Suppressor macrophage treated with lipopolysaccharide for 4 hours (primary cell): ENCODE measurements around the gene SLC48A1.

Source experiments
- DNase-seq: peaks from one replicate; pipeline ENCODE4 v3.0.0-alpha.2; 2020

The SLC48A1 gene

DNA sequence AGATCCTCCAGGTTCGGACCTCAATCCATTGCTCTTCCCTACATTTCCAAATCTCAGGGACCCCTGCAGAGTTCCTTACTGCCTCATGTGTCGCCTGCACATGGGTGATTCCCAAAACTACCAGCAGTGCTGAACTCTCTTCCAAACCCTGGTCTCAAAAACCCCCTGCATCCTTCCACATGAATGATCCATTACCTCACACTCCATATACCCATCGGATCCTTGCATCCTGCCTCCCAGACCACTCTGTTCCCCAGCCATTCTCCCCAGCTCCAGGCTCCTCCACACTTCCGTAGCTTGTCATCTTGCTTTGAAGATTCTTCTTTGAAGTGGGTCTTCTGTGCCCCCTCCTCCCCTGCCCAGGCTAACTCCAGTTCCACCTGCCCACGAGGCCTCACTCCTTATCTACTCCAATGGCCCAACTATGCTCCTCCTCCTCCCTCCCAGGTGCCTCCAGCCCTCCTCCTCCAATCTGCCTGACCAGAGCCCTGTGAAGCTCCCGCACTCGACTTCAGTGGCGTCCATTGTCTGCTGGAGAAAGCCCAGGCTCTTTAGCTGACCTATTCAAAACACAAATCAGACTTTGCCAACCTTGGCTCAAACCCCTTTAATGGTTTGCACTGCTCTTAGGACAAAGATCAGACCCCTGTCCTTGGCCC is 28.1 kb upstream of the SLC48A1 start:
- no peak for DNase-seq

DNA sequence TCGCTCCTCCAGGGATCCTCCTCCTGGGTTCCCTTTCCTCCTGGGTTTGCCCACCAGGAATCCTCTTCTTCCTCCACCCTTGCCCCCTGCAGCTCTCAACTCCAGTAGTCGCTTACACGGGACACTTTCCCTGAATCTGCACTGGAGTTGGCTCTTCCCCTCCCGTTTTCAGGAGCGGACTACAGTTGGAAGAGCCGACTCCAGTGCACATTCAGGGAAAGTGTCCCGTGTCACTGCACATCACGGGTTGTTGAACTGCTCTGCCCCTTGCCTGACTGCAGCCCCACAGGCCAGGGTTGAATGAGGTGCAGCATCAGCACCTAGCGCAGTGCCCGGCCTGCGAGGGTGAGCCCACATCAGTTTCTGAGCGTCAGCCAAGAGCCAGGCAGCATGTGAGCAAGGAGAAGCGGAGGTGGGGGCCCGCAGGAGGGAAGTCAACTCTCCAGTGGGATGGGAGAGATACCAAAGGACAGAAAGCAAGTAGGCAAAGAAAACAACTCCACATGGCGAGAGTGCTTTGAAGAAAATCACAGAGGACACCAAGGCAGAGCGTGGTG is 27.5 kb upstream of the SLC48A1 start:
- DNase-seq = no peak

DNA sequence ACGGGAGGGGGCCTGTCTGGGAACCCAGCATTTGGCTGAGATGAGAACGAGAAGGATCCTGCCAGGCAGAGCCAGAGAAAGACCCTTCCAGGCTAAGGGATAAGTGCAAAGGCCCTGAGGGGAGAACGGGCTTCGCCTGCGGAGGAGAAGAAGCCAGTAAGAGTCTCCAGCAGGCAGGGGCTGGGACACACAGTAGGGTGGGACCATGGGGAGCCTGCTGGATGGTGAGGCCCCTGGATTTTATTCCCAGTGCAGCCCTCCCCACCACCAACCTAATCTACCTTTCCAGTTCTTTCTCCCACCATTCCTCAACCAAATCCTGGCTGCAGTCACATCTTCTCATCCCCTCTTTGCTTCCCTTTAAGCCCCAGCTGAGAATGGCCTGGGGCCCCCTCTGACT is 27.0 kb upstream of the SLC48A1 start:
- no peak for DNase-seq

DNA sequence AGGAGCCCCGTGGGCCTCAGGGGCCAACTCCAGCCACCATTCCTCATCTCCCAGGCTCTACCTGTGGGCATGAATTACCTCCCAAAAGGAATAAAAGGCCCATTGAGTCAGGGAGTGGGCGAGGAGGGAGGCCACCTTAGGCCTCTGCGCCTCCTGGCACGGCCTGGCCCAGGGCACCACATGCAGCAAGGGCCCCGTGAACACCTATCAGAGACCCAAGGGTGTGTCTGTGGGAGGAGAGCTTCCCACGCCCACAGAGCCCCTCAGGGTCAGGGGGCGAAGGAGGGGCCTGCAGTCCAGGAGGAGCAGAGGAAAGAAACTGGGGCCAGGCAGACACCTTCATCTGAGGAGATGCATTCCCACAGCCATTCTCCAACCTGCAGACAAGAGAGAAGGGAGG is 26.5 kb upstream of the SLC48A1 start:
- DNase-seq = no peak

DNA sequence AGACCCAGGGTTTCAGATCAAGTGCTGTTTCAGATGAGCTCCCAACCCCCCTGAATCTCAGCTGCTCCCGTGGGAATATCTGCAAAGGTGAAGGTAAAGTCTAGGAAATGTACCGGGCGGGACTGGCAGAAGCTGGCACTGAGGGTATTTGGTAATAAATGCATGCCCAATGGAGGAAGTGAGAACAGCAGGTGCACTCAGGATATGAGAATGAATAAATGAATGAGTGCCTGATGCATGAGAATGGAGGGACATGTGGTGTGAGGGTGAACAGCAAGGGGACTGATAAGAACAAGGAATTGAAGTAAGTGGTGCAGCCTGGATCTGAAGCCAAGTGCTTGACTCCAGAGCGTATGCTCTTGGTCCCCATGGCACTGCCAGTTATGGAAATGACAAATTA is 25.9 kb upstream of the SLC48A1 start:
- no peak for DNase-seq

DNA sequence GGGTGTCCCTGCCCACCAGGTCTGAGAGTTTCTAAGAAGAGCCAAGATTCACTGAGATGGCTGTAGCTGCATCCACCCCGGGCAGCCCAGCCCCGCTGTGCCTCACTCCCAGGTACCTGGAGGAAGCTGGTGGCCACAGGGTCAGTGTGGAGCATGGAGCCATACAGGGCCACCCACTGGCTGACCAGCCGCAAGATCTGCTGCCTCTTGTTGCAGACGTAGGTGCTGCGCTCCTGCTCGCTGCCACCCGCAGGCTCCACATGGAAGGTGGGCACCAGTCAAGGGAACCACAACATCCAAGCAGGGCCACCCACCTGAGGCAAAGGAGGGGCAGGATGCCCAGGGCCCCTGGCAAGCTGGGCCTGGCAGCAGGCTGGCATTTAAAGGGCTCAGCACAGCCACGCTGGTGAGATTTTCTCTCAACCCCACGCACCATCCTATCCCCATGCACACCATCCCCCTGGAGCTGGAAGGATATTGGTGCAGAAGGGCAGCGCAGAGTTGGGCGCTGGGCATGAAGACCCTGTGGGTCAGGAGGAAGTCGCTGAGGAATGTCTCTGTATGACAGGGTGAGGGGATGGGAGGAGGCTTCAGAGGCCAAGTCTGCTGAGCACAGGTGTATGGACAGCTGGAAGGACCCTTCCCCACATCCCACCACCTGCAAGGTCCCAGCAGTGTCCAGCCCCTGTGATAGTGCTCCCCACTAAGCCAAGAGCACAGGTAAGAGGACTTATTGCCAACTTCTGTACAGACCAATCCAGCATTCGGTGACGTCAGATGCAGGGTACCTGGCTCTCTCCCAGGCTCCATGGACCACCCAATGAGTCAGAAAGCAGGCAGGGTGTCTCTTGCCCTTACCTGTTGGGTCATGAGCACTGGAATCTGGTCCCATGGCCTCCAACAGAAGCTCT is 25.2 kb upstream of the SLC48A1 start:
- no peak for DNase-seq

DNA sequence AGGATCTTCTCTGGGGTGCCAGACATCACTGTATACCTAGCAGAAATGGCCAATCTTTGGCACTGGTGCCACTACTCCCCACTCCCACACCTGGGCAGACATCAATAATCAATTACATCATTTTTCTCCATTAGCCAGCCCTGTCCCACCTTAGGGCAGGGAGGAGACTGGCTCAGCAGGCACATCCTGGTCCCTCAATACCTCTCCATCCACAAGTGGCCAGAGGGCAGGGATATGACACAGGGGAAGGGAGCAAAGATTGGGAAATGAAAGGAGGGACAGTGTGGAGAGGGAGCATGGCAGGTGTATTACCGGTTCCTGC is 24.6 kb upstream of the SLC48A1 start:
- DNase-seq = no peak

DNA sequence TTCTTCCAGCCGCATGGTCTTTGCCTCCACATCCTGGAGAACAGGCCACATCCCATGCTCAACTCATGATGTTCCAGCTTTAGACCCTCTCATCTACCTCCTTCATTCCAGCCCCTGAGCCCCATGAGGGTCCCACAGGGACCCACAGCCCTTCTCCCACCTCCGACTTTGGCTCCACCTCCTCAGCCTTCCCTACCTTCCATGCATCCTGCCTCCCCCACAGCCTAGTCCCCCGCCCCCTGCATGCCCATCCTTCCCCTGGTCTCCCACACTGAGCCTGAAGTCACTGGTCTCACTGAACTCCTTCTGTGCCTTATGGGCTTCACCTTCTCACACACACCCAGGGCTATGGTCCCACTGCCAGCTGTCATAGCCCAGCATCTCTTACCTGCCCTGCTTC is 24.1 kb upstream of the SLC48A1 start:
- DNase-seq = no peak

DNA sequence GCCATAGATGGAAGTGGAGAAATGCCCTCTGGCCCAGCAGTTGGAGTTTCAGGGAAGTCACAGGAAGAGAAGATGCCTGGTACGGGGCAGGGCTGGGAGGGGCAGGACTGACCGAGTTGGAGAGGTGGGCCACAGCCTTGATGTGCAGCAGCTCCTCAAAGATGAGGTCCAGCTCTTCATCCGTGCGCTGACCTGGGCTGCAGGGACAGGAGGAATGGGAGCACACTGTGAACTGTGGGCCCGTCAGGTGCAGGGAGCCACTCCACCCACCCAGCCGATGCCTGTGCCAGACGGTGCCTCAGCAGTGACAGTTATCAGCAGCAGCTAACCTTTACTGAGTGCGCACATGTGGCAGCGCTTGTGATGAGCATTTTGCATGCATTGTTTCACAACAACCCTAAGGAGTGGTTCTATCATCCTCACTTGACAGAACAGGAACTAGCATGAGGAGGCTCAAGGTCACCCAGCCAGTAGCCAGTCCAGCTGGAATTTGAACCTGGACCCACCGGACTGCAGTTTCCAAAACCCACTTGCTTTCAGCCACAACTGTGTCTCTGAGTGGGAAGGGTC is 22.7 kb upstream of the SLC48A1 start:
- DNase-seq = peak; percentile 79

DNA sequence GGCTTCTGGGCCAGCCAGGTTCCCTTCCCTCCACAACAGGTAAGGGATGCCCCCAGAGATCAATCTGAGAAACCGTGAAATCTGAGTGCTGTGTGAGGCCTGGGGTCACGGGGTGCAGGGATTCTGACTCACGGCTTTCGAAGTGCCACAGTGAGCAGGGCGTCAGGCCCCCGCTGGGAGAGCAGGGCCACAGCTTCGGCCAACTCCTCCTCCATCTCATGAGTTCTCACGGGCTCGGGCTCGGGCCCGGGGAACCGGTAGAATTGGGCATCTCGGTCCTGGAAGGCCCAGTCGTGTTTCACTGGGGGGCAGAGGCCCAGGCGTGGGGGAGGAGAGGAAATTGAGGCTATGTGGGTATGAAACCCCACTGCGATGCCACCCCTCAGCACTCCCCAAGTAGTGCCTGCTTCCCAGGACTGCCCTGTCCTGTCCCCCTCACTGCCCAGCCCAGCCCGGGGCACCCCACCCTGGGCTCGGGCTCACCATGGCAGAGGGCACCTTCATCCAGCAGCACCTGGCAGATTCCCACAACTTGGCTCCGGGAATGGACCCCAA is 22.0 kb upstream of the SLC48A1 start:
- DNase-seq = no peak

DNA sequence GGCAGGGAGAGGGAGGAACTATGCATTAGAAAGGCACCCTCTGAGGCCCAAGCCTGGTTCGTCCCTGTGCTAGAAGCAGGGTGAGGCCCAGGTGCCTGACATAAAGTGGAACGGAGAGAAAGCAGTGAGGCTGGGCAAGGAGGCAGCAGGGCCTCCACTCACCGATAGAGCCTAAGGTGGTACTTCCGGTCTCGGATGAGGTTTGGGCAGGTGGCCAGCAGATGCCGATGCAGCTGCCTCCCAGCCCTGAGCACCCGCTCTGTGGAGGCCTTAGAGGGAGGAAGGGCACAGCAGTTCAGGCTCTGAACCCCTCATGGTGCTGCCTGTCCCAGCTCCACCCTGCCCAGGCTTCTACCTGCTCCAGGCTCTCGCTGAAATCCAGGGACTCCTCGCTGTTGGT is 21.5 kb upstream of the SLC48A1 start:
- no peak for DNase-seq

DNA sequence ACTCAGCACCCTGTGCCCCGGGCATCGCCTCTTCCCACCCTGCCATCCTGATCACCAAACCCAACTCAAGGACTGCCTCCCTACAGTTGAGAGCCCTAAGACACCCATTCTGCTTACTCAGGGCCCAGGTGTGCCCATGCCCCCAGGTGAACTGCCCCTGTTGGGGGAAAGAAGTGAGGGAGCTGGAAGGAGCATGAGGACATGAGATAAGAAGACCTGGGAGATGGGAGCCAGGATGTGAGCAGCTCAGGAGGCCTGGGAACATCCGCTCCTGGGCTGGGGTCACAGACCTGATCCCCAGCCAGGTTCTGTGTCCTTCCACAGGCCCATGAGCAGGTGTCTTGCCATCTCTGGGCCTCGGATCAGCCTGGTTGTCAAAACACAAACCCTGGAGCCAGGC is 20.9 kb upstream of the SLC48A1 start:
- no peak for DNase-seq

DNA sequence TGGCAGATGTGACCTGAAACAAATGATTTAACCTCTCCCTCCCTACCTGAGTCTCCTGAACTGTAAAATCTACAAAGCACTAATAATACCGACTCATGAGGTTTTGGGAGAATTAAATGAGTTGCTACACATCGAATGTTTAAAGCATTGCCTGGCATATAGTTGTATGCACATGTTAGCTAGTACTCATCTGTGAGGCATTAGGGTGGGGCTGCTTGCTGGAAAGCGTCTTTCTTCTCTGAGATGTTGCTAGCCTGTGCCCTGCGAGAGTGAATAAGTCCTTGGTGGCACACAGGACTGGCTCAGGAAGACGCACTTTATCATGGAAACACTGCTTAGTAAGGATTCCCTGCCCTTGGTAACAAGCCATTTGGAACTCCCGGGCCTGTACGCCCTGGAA is 20.5 kb upstream of the SLC48A1 start:
- no peak for DNase-seq

DNA sequence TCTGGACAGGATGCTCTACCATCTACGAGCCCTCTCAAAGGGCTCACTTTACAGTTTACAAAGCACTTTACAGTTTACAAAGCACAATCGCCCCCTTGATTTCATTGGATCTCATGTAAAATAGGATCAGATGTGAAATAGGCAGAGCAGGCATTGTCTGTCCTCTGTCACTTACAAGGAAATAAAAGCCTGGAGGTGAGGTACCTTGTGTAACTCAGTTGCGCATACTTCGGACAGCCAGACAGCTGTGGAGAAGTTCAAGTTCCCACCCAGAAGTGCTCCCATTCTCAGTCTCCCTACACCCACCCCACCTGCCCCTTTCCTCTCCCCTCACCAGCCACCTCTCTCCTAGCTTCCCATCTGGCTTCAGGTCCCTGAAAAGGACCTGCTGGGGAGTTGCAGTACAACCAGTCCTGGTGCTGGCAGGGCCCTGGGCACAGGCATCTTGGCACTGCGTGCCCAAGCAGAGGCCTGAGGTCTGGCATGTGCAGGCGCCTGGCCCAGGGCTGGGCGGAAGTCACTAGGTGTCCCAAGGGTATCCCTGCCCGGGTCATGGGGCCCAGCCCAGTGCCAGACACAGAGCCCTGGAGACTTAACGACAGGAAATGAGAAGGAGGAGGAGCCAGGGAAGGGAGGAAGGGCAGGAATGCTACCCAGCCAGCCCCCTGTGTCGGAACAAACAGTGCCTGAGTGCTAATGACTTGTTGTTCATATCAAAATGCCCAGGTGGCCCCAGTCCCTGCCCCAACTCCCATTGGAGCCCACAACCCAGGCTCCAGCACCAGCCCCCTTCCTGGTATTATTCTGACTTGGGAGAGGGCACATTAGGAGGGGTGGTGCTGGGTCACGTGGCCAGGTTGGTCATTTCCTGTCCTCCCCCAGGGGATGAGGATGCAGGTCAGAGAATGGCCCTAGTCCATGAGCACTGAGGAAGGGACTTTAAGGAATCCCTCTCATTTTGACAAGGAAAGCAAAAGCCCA is 19.7 kb upstream of the SLC48A1 start:
- DNase-seq = no peak

DNA sequence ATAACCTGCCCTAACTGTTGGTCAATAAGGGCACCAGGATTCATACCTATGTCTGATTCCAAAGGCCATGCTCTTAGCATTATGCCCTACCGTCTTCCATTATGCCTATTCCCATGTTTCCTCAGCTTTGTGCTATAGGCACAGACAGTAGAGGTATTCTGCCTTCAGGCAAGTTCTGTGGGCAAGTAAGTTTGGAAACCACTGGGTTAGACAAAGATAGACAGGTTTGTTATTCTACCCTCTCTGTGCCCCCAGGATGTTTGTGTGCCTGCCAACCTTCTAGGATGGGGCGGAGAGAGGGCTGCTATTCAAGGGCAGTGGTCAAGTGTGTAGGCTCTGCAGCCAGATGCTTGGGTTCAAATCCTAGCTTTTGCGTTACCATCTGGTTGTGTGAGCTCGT is 18.9 kb upstream of the SLC48A1 start:
- no peak for DNase-seq

DNA sequence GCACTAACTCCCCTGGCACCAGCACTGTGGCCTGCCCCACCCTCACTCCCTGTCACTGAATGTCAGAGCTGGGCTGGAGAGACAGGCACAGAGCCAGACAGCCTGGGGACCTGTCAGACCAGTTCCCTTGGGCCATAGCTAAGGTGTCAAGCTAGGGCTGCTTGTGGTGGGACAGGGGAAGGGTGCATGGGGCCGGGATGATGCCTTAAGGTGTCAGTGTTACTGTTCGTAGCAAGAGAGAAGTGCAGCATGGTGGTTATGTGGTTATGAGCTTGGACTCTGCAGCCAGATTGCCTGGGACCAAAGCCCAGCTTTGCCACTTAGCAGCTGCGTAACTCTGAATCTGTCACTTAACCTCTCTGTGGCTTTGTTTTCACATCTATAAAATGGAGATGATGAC is 18.2 kb upstream of the SLC48A1 start:
- no peak for DNase-seq

DNA sequence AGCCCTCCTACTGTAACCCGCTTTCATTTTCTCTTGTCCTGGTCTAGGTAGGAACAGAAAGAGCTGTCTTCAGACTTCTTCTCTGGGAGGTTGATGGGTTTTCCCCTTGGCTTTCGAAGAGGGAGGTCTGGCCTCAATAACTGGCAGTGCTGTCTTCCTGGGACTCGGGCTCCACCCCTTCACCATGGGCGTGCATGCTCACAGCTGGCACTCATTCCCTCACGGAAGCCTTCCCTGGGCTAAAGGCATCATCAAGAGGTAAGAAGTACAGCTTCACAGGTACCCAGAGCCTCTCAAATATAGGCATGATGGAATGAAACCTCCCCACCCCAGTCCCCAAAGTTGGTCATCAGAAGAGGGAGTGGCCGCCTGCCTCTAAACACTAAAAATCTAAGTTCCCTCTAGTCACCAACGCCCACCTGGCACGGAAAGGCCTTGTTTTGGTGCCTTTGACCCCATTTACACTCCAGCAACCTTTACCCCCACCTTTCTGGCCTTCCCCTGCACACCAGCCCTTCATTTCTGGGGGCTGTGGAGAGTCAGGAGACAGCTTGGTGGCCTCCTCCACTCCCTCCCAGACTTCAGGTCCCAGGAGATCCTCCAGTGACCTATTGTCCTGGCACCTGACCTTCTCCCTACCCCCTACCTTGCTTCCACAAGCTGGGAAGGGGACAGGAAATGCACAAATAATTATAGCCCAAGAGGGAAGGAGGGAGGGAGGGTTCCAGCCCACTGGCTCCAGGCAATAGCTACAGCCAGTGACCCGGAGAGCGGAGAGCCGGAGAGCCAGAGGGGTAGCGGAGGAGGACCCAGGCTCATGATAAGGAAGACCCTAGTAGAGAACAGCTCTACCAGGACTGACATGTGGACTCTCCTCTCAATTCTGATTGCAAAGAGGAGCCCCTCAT is 17.1 kb upstream of the SLC48A1 start:
- peak; percentile 60 for DNase-seq

DNA sequence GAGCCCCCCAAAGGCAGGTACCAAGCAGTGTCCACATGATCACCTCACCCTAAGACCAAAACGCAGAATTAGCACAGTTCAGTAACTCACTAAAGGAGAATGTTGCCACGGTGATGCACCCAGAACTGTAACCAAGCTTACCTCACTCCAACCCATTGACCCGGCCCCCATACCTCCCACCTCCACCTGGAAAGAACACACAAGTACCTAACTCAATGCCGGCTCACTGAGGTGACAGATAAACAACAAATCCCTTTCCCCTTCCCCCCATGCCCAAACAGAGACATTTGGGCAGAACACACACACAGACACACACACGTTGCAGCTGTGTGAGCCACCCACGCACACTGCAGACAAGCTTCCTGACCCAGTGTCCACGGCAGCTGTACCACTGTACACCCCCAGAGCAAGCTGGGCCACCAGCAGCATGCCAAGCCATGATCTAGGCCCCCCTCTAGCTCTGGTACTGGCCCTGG is 15.6 kb upstream of the SLC48A1 start:
- DNase-seq = no peak

DNA sequence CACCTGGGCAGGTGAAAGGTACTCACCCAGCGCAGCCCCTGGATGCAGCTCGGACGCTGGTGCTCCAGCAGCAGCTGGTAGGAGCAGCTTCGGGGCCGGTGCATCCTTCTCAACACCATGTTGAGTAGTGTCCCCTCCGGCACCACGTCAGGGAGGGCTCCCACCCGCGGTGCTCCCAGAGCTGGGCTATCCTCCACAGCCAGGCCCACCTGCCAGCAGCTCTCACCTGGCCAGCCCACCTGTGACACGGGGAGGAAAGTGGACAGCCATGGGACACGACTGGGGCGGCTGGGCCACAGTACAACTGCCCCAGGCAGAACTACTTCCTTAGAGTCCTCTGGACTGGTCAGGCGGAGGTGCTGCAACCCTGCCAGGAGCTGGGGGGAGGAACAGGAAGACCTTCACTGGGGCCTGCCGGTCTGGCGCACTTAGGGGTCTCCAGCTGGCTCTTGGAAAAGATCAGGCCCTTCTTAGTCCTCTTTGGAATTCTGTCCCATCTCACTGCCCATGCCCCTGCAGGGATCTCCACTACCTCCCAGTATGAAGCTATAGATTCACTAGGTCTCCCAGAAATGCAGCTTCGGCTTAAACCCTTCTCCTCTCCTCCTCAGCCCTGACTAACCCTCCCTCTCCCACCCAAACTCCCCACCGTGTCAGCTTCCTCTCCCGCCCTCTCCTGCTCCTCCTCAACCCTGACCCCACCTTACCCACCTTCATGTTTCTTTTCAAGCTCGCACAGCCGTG is 15.0 kb upstream of the SLC48A1 start:
- peak; percentile 40 for DNase-seq

DNA sequence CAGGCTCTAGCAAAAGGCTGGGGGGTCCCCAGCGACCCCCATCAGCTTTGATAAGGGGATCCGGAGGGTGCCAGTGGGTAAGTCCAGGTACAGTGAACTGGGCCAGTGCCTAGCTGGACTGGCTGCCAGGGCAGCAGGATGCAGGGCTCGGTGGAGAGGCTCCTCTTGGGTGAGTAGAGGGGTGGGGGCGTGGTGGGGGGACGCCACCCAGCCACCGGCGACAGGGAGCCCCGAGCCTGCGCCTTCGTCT is 14.5 kb upstream of the SLC48A1 start:
- DNase-seq = no peak
